ENCODE measurements around the gene EEFSEC. TPM values are rescaled to one million over a fixed set of nuclear protein-coding genes. Genes with fewer than 3 reads are reported as not detected.

EEFSEC gene
- polyA plus RNA-seq, 1 donor, result 17.1 TPM

- DNase-seq (ENCODE audit: low read depth), result no peak
Observed at GRCh38 chr3:128410669-128411573, 257.6 kb downstream of the EEFSEC start.

- DNase-seq (ENCODE audit: low read depth), result no peak
Observed at GRCh38 chr3:128411574-128412064, 258.3 kb downstream of the EEFSEC start.

GRCh38 chr3:128412180-128413002 lies 259.1 kb downstream of the EEFSEC start:
- DNase-seq (ENCODE audit: low read depth), result no peak

- no peak for DNase-seq (ENCODE audit: low read depth)
Observed at GRCh38 chr3:128413003-128413370, 259.7 kb downstream of the EEFSEC start.

- no peak for DNase-seq (ENCODE audit: low read depth)
Observed at GRCh38 chr3:128413413-128414205, 260.3 kb downstream of the EEFSEC start.

GRCh38 chr3:128415200-128415772 lies 262.0 kb downstream of the EEFSEC start:
- DNase-seq (ENCODE audit: low read depth), result no peak

- no peak for DNase-seq (ENCODE audit: low read depth)
Observed at GRCh38 chr3:128415773-128416577, 262.7 kb downstream of the EEFSEC start.

- DNase-seq (ENCODE audit: low read depth), result no peak
Observed at GRCh38 chr3:128416578-128417211, 263.4 kb downstream of the EEFSEC start.

GRCh38 chr3:128418900-128419299 lies 265.6 kb downstream of the EEFSEC start:
- DNase-seq (ENCODE audit: low read depth), result no peak

GRCh38 chr3:128419311-128419710 lies 266.0 kb downstream of the EEFSEC start:
- no peak for DNase-seq (ENCODE audit: low read depth)

GRCh38 chr3:128420289-128420688 lies 267.0 kb downstream of the EEFSEC start:
- DNase-seq (ENCODE audit: low read depth), result no peak

- DNase-seq (ENCODE audit: low read depth), result no peak
Observed at GRCh38 chr3:128420720-128421438, 267.6 kb downstream of the EEFSEC start.

- DNase-seq (ENCODE audit: low read depth), result no peak
Observed at GRCh38 chr3:128421439-128421836, 268.2 kb downstream of the EEFSEC start.

GRCh38 chr3:128421966-128422365 lies 268.7 kb downstream of the EEFSEC start:
- DNase-seq (ENCODE audit: low read depth), result no peak

GRCh38 chr3:128422762-128423524 lies 269.7 kb downstream of the EEFSEC start:
- no peak for DNase-seq (ENCODE audit: low read depth)

GRCh38 chr3:128423525-128424147 lies 270.4 kb downstream of the EEFSEC start:
- no peak for DNase-seq (ENCODE audit: low read depth)

GRCh38 chr3:128424508-128425069 lies 271.3 kb downstream of the EEFSEC start:
- no peak for DNase-seq (ENCODE audit: low read depth)

All from forelimb muscle (tissue), 1 donor.